A549 (cell line): Measurements from ENCODE around the gene LOXL3.

Source experiments
- CTCF ChIP-seq: fragments of >200 bp; sonication (Bioruptor Twin); formaldehyde crosslinking; IDR thresholded peaks from 3 replicates; pipeline ENCODE4 v1.5.1; 2016
- MYC ChIP-seq: IDR thresholded peaks from 2 replicates; pipeline ENCODE4 v1.6.1; 2012; ENCODE audit warnings: mild to moderate bottlenecking, inconsistent platforms, low read length, improper control_type of control experiment, borderline replicate concordance
- NPAS2 ChIP-seq: fragments of 250-450 bp; sonication (Bioruptor Pico); IDR thresholded peaks from 2 replicates; pipeline ENCODE4 v1.8.0; 2022; ENCODE audit warnings: mild to moderate bottlenecking, moderate library complexity, borderline replicate concordance
- POLR2A ChIP-seq: IDR thresholded peaks from 2 replicates; pipeline ENCODE4 v1.6.1; 2012; ENCODE audit warnings: mild to moderate bottlenecking, low read length
- POLR2AphosphoS2 ChIP-seq: conservative IDR thresholded peaks from 2 replicates; pipeline ENCODE4 v1.6.1; 2012; ENCODE audit warnings: low read length, improper control_type of control experiment, inconsistent platforms
- RAD21 ChIP-seq, 2 experiments: fragments of >200 bp in 1 of 2; sonication (Bioruptor Twin) in 1 of 2; formaldehyde crosslinking in 1 of 2; IDR thresholded peaks in 1 of 2; conservative IDR thresholded peaks in 1 of 2; 2 replicates in 1 of 2; 3 replicates in 1 of 2; pipeline ENCODE4 v1.6.1; 2012 to 2018; ENCODE audit warnings: inconsistent platforms in 1 of 2
- USF2 ChIP-seq: fragments of 450-650 bp; IDR thresholded peaks from 2 replicates; pipeline ENCODE4 v1.6.1; 2014; ENCODE audit warnings: antibody characterized with exemption
- TF ChIP-seq, protein P1 (sequence below): fragments of >200 bp; sonication (Bioruptor Twin); formaldehyde crosslinking; IDR thresholded peaks from 3 replicates; pipeline ENCODE4 v1.6.1; 2016
- TF ChIP-seq, protein P2 (sequence below): IDR thresholded peaks from 2 replicates; pipeline ENCODE4 v1.6.1; 2012
- TF ChIP-seq, protein P3 (sequence below): IDR thresholded peaks from 2 replicates; pipeline ENCODE4 v1.6.1; 2012; ENCODE audit warnings: low read depth, borderline replicate concordance

DNA sequence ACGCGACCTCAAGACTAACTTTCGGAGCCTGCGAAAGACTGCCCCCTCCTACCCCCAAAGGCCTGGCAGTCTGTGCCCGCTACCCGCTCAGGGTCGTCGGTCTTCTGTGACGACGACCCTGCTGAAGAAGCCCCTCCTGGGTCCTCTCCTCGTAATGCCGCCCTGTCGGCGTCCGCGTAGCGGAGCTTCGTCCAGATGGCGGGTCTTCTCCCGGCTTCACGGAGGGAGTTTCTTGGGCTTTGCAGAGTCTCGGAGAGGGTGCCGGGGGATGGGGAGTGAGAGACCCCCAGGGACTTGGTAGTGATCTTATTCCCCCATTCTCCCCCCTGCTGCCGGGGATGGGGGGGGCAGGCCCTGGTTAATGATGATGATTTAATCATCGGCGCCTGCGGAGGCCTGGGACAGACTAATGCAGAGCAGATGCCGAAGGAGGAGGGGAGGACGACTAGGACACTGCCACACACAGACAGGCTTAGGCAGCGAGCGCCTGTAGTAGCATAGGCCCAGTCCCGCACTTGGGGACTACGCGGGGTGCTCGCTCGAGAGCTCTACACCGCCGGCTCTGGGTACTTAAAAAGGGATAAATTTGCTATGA, 45.7 kb downstream of the LOXL3 start:
- TF ChIP-seq CTCF, result no peak
- TF ChIP-seq, protein P1, sequence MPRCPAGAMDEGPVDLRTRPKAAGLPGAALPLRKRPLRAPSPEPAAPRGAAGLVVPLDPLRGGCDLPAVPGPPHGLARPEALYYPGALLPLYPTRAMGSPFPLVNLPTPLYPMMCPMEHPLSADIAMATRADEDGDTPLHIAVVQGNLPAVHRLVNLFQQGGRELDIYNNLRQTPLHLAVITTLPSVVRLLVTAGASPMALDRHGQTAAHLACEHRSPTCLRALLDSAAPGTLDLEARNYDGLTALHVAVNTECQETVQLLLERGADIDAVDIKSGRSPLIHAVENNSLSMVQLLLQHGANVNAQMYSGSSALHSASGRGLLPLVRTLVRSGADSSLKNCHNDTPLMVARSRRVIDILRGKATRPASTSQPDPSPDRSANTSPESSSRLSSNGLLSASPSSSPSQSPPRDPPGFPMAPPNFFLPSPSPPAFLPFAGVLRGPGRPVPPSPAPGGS, result no peak
- TF ChIP-seq RAD21 (conservative IDR thresholded peaks at IDR 0.05 in 1 of 2, IDR thresholded peaks at IDR 0.05 in 1 of 2), result no peak
- no peak for TF ChIP-seq POLR2AphosphoS2
- TF ChIP-seq POLR2A, result no peak
- TF ChIP-seq, protein P2, sequence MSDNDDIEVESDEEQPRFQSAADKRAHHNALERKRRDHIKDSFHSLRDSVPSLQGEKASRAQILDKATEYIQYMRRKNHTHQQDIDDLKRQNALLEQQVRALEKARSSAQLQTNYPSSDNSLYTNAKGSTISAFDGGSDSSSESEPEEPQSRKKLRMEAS, result no peak
- TF ChIP-seq MYC, result no peak
- TF ChIP-seq NPAS2 (CRISPR knock-in tag), result no peak
- no peak for TF ChIP-seq USF2
- TF ChIP-seq, protein P3, sequence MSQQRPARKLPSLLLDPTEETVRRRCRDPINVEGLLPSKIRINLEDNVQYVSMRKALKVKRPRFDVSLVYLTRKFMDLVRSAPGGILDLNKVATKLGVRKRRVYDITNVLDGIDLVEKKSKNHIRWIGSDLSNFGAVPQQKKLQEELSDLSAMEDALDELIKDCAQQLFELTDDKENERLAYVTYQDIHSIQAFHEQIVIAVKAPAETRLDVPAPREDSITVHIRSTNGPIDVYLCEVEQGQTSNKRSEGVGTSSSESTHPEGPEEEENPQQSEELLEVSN, result no peak
